GM12891 (cell line): ENCODE results near the gene PTPRR.

ENCODE experiments used
- POLR2A ChIP-seq: IDR thresholded peaks from 2 replicates; pipeline ENCODE4 v1.6.1; 2011; ENCODE audit warnings: low read depth, low read length, control low read depth
- POLR2AphosphoS5 ChIP-seq: IDR thresholded peaks from 2 replicates; pipeline ENCODE4 v1.6.1; 2011; ENCODE audit warnings: low read depth, low read length, control low read depth
- SPI1 ChIP-seq: IDR thresholded peaks from 2 replicates; pipeline ENCODE4 v1.6.1; 2011; ENCODE audit warnings: low read depth, low read length, control low read depth
- TAF1 ChIP-seq: IDR thresholded peaks from 2 replicates; pipeline ENCODE4 v1.6.1; 2011; ENCODE audit warnings: low read depth, low read length, control low read depth

- TF ChIP-seq TAF1 (no peak), POLR2AphosphoS5 (no peak), POLR2A (no peak), SPI1 (no peak)
Measured at GRCh38 chr12:70733385-70733784, 187.2 kb downstream of the PTPRR start.
